ENCODE data around the gene BIK.

Gene BIK

GRCh38 chr22:43151251-43152002 is 40.9 kb downstream of the BIK start, which contains the start of gene TSPO:
TSS of gene TSPO (plus strand) at chr22:43151559. CDS start at chr22:43159239, 7,680 bp downstream.
- no peak for TF ChIP-seq ZFX (IDR thresholded peaks at IDR 0.05; ENCODE audit: borderline replicate concordance)
- no peak for TF ChIP-seq CTCF (IDR thresholded peaks at IDR 0.05)
- H3K27ac ChIP-seq, result peak within 1 kb of the TSS; percentile 83

GRCh38 chr22:43152003-43152356 is 41.4 kb downstream of the BIK start:
- H3K27ac ChIP-seq, result peak overlapping the region; percentile 83
- TF ChIP-seq CTCF (IDR thresholded peaks at IDR 0.05) (no peak), ZFX (IDR thresholded peaks at IDR 0.05; ENCODE audit: borderline replicate concordance) (no peak)

GRCh38 chr22:43152357-43153071 is 42.0 kb downstream of the BIK start:
- H3K27ac ChIP-seq, result peak overlapping the region; percentile 83
- no peak for TF ChIP-seq CTCF (IDR thresholded peaks at IDR 0.05)
- TF ChIP-seq ZFX (IDR thresholded peaks at IDR 0.05; ENCODE audit: borderline replicate concordance), result no peak

- no peak for TF ChIP-seq CTCF (IDR thresholded peaks at IDR 0.05)
- TF ChIP-seq ZFX (IDR thresholded peaks at IDR 0.05; ENCODE audit: borderline replicate concordance), result no peak
- H3K27ac ChIP-seq, result no peak overlapping the region
Observed at GRCh38 chr22:43153899-43154298, 43.3 kb downstream of the BIK start.

GRCh38 chr22:43154887-43155536 is 44.5 kb downstream of the BIK start:
- no peak overlapping the region for H3K27ac ChIP-seq
- no peak for TF ChIP-seq CTCF (IDR thresholded peaks at IDR 0.05)
- no peak for TF ChIP-seq ZFX (IDR thresholded peaks at IDR 0.05; ENCODE audit: borderline replicate concordance)

- TF ChIP-seq CTCF (IDR thresholded peaks at IDR 0.05) (no peak), ZFX (IDR thresholded peaks at IDR 0.05; ENCODE audit: borderline replicate concordance) (no peak)
- no peak overlapping the region for H3K27ac ChIP-seq
Observed at GRCh38 chr22:43155789-43156188, 45.2 kb downstream of the BIK start.
